ENCODE data around the gene PPP1R9A. TPM values are rescaled to one million over a fixed set of nuclear protein-coding genes. Genes with fewer than 3 reads are reported as not detected.

Gene PPP1R9A
- total RNA-seq, 1 experiment from 2014 or later: not detected

DNA sequence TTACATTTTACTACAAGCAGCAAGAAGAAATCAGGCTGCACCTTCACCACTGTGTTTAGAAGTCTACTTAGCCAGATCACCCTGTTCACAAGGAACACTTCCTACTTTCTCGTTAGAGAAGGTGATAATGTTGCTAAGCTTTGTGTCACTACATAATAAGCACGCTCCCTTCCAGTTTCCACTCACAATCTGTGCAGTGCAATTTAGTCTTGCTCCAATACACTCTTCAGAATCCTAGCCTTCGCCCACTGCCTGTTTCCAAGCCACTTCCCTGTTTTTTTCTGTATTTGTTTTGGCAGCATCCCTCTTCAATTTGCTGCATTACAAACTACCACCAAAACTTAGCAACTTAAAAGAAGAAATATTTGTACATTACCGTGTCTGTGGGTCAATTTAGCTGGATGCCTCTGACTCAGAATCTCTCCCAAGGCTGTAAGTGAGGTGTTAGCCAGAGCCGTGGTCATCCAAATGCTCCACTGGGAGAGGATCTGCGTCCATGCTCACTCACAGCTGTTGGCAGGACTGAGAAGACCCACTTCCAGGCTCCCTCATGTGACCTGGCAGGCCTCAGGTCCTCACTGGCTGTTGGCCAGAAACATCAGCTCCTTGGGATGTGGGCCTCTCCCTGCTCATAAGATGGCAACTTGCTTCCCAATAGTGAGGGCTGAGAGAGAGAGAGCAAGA, 306.6 kb downstream of the PPP1R9A start:
- H3K27ac ChIP-seq (ENCODE audit: low read length): no peak overlapping the region
- H3K4me2 ChIP-seq (ENCODE audit: low read depth, low read length, poor library complexity, severe bottlenecking): no peak overlapping the region
- H3K4me1 ChIP-seq (ENCODE audit: low read length): no peaks in the 10 kb centered on the region
- no peaks in the 10 kb centered on the region for H3K79me2 ChIP-seq (ENCODE audit: low read length)
- H3K36me3 ChIP-seq (ENCODE audit: insufficient read depth, low read length): no peaks in the 10 kb centered on the region
- no peaks in the 10 kb centered on the region for H3K9me2 ChIP-seq (replicated peaks; ENCODE audit: insufficient read depth, low read length)
- no peaks in the 10 kb centered on the region for H3K27me3 ChIP-seq (ENCODE audit: low read length)
- no peaks in the 10 kb centered on the region for H4K20me1 ChIP-seq (ENCODE audit: insufficient read depth, low read depth, low read length)
- H3K4me3 ChIP-seq (ENCODE audit: low read length): no peak overlapping the region
- no peak for DNase-seq
- H3K9me3 ChIP-seq (ENCODE audit: low read length): no peaks in the 10 kb centered on the region
- no peak overlapping the region for H3K9ac ChIP-seq (ENCODE audit: low read length)
- H2AFZ ChIP-seq (ENCODE audit: low read length): no peak overlapping the region

DNA sequence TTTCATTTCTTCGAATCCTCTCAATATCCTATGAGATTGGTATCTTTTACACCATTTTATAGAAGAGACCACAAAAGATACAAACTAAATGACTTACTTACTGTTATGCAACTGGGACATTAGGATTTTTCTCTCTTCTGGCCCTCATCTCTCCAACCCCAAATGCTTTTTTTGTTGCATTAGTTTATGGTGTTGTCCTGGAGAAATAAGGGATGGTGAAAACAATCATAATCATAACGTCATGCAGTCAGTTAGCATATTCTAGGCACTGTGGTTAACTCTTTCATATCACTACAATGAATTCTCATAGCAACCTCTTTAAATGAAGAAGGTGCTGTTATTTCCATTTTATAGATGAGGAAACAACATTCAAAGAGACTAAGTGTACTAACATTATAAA, 312.3 kb downstream of the PPP1R9A start:
- H3K9ac ChIP-seq (ENCODE audit: low read length): no peak overlapping the region
- DNase-seq: no peak
- H3K9me3 ChIP-seq (ENCODE audit: low read length): no peaks in the 10 kb centered on the region
- H3K4me2 ChIP-seq (ENCODE audit: low read depth, low read length, poor library complexity, severe bottlenecking): no peak overlapping the region
- H3K9me2 ChIP-seq (replicated peaks; ENCODE audit: insufficient read depth, low read length): no peaks in the 10 kb centered on the region
- H3K4me1 ChIP-seq (ENCODE audit: low read length): no peaks in the 10 kb centered on the region
- no peaks in the 10 kb centered on the region for H3K36me3 ChIP-seq (ENCODE audit: insufficient read depth, low read length)
- no peak overlapping the region for H3K4me3 ChIP-seq (ENCODE audit: low read length)
- no peaks in the 10 kb centered on the region for H3K79me2 ChIP-seq (ENCODE audit: low read length)
- no peak overlapping the region for H2AFZ ChIP-seq (ENCODE audit: low read length)
- no peaks in the 10 kb centered on the region for H3K27me3 ChIP-seq (ENCODE audit: low read length)
- no peak overlapping the region for H3K27ac ChIP-seq (ENCODE audit: low read length)
- H4K20me1 ChIP-seq (ENCODE audit: insufficient read depth, low read depth, low read length): no peaks in the 10 kb centered on the region

GRCh38 chr7:95220328-95220727, 312.9 kb downstream of the PPP1R9A start:
- Histone ChIP-seq H3K4me2 (ENCODE audit: low read depth, low read length, poor library complexity, severe bottlenecking) (no peak overlapping the region), H4K20me1 (ENCODE audit: insufficient read depth, low read depth, low read length) (no peaks in the 10 kb centered on the region), H2AFZ (ENCODE audit: low read length) (no peak overlapping the region), H3K79me2 (ENCODE audit: low read length) (no peaks in the 10 kb centered on the region), H3K9me3 (ENCODE audit: low read length) (no peaks in the 10 kb centered on the region), H3K9me2 (replicated peaks; ENCODE audit: insufficient read depth, low read length) (no peaks in the 10 kb centered on the region), H3K4me1 (ENCODE audit: low read length) (no peaks in the 10 kb centered on the region), H3K4me3 (ENCODE audit: low read length) (no peak overlapping the region), H3K36me3 (ENCODE audit: insufficient read depth, low read length) (no peaks in the 10 kb centered on the region), H3K27me3 (ENCODE audit: low read length) (no peaks in the 10 kb centered on the region), H3K9ac (ENCODE audit: low read length) (no peak overlapping the region), H3K27ac (ENCODE audit: low read length) (no peak overlapping the region)
- no peak for DNase-seq

DNA sequence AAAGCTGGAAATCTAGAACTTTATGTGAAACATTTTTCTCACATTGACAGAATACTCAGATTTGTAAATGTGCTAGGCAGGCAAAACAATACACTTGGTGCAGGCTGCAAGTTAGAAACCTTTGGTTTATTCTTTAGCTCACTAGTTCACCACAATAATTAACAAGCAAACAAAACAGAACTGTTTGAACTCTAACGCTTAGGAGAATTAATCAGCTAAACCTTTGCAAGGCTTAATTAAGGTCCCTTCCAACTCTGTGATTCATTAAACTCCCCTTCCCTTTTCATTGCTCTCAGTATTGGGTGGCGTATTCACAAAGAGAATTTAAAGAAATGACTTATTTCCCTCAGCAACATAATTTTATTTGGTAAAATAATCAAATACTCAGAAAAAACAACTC, 317.9 kb downstream of the PPP1R9A start:
- Histone ChIP-seq H3K27me3 (ENCODE audit: low read length) (no peaks in the 10 kb centered on the region), H3K9ac (ENCODE audit: low read length) (no peak overlapping the region), H3K9me3 (ENCODE audit: low read length) (no peaks in the 10 kb centered on the region), H4K20me1 (ENCODE audit: insufficient read depth, low read depth, low read length) (no peaks in the 10 kb centered on the region), H3K9me2 (replicated peaks; ENCODE audit: insufficient read depth, low read length) (no peaks in the 10 kb centered on the region), H3K79me2 (ENCODE audit: low read length) (no peaks in the 10 kb centered on the region), H3K27ac (ENCODE audit: low read length) (no peak overlapping the region), H2AFZ (ENCODE audit: low read length) (no peak overlapping the region), H3K4me1 (ENCODE audit: low read length) (no peaks in the 10 kb centered on the region), H3K36me3 (ENCODE audit: insufficient read depth, low read length) (no peaks in the 10 kb centered on the region), H3K4me3 (ENCODE audit: low read length) (no peak overlapping the region), H3K4me2 (ENCODE audit: low read depth, low read length, poor library complexity, severe bottlenecking) (no peak overlapping the region)
- no peak for DNase-seq

DNA sequence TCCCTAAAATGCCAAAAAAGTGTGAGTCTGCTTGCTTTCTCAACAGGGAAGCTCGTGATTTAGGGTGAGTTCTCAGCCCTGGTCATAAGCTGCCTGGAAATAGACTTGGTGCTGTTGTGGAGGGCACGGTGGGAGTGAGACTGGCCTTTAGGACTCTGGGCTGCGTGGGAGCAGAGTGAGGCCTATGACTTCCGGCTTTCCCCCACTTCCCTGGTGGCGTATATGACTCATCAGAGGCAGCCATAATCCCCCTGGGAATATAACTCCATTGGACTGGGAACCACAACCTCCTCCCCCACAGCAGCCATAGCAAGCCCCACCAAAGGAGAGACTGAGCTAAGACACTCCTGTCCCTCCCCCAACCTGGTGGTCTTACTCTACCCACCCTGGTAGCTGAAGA, 321.9 kb downstream of the PPP1R9A start:
- no peaks in the 10 kb centered on the region for H3K9me3 ChIP-seq (ENCODE audit: low read length)
- no peak overlapping the region for H3K9ac ChIP-seq (ENCODE audit: low read length)
- no peaks in the 10 kb centered on the region for H4K20me1 ChIP-seq (ENCODE audit: insufficient read depth, low read depth, low read length)
- H3K27ac ChIP-seq (ENCODE audit: low read length): no peak overlapping the region
- no peaks in the 10 kb centered on the region for H3K79me2 ChIP-seq (ENCODE audit: low read length)
- no peak overlapping the region for H3K4me3 ChIP-seq (ENCODE audit: low read length)
- DNase-seq: no peak
- H3K9me2 ChIP-seq (replicated peaks; ENCODE audit: insufficient read depth, low read length): no peaks in the 10 kb centered on the region
- H2AFZ ChIP-seq (ENCODE audit: low read length): no peak overlapping the region
- H3K36me3 ChIP-seq (ENCODE audit: insufficient read depth, low read length): no peaks in the 10 kb centered on the region
- no peaks in the 10 kb centered on the region for H3K27me3 ChIP-seq (ENCODE audit: low read length)
- no peak overlapping the region for H3K4me2 ChIP-seq (ENCODE audit: low read depth, low read length, poor library complexity, severe bottlenecking)
- H3K4me1 ChIP-seq (ENCODE audit: low read length): no peaks in the 10 kb centered on the region

DNA sequence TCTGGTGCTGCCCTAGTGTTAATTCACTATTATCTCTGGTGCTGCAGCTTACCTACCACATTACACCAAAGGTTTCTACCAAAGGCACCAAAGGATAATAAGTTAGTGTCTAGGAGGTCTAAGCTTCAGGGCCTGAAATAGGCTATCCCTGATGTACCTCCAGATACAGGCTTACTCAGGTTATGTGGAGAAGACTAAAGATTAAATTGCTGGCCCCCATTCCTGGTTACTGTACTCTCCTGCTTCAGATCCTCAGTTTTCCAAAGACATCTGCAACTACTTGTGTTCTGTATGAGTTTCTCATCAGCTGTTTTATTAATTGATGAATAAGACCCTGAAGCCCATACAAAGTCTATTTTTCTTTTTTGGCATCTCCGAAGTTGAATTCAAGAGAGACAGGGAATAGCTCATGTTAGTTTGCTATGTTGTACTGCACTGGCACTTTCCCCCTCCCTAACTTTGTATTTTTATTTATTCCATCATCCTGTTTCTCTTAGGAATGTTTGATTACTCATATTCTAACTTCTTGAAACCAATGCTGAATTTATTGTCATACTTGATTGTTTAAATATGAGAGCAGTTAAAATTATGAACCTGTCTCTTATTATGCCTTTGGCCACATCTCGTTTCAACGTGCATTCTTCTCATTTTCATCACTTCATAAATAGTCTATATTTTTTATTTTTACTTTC, 331.0 kb downstream of the PPP1R9A start:
- no peaks in the 10 kb centered on the region for H3K9me3 ChIP-seq (ENCODE audit: low read length)
- no peaks in the 10 kb centered on the region for H3K9me2 ChIP-seq (replicated peaks; ENCODE audit: insufficient read depth, low read length)
- H3K9ac ChIP-seq (ENCODE audit: low read length): no peak overlapping the region
- H3K36me3 ChIP-seq (ENCODE audit: insufficient read depth, low read length): no peaks in the 10 kb centered on the region
- no peak overlapping the region for H2AFZ ChIP-seq (ENCODE audit: low read length)
- no peak overlapping the region for H3K4me3 ChIP-seq (ENCODE audit: low read length)
- DNase-seq: no peak
- no peak overlapping the region for H3K27ac ChIP-seq (ENCODE audit: low read length)
- H3K79me2 ChIP-seq (ENCODE audit: low read length): no peaks in the 10 kb centered on the region
- no peaks in the 10 kb centered on the region for H4K20me1 ChIP-seq (ENCODE audit: insufficient read depth, low read depth, low read length)
- H3K27me3 ChIP-seq (ENCODE audit: low read length): 0 out of 2 replicates have a peak, but pooled peaks cover 3% of the 10 kb centered on the region
- no peak overlapping the region for H3K4me2 ChIP-seq (ENCODE audit: low read depth, low read length, poor library complexity, severe bottlenecking)
- H3K4me1 ChIP-seq (ENCODE audit: low read length): no peaks in the 10 kb centered on the region

DNA sequence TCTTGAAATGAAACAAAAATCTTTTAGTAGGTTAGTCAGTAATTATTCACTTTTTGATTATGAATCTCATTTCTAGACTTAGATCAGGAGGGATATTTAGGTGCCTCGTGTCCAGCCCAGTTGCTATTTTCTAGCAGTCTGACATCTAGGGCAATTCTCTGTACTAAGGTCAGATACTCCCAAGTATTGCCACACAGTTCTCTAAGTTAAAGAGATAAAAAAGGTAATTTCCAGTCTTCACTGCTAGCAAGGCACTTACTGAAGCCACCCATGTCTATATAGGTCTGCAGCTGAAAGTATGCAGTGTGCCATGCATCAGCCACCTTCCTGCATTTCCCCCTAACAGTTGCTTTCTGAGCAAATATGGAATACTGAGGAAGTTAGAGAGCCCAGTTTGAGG, 333.5 kb downstream of the PPP1R9A start:
- no peak overlapping the region for H3K4me3 ChIP-seq (ENCODE audit: low read length)
- no peaks in the 10 kb centered on the region for H4K20me1 ChIP-seq (ENCODE audit: insufficient read depth, low read depth, low read length)
- H3K79me2 ChIP-seq (ENCODE audit: low read length): no peaks in the 10 kb centered on the region
- no peak for DNase-seq
- H3K27me3 ChIP-seq (ENCODE audit: low read length): 0 out of 2 replicates have a peak, but pooled peaks cover 3% of the 10 kb centered on the region
- no peaks in the 10 kb centered on the region for H3K36me3 ChIP-seq (ENCODE audit: insufficient read depth, low read length)
- no peaks in the 10 kb centered on the region for H3K9me3 ChIP-seq (ENCODE audit: low read length)
- H3K4me2 ChIP-seq (ENCODE audit: low read depth, low read length, poor library complexity, severe bottlenecking): no peak overlapping the region
- no peak overlapping the region for H2AFZ ChIP-seq (ENCODE audit: low read length)
- H3K27ac ChIP-seq (ENCODE audit: low read length): no peak overlapping the region
- no peaks in the 10 kb centered on the region for H3K4me1 ChIP-seq (ENCODE audit: low read length)
- H3K9me2 ChIP-seq (replicated peaks; ENCODE audit: insufficient read depth, low read length): no peaks in the 10 kb centered on the region
- H3K9ac ChIP-seq (ENCODE audit: low read length): no peak overlapping the region

DNA sequence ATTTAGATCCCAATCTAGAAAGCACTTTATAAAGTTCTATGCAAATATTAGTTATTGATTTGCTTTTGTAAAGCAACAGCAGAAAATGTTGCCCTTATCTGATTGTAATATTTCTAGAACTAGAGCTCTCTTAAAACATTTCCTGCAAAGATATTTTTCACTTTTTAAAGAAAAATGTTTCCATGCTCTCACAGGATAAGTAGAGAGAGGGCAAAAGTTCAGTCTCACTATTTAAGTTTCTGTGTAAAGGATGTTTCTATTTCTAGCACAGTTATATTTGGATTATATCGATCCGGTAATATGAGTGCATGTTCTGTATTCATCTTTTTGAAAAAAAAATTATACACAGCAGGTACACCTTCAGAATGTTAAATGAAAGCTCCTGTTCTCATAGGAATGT, 334.9 kb downstream of the PPP1R9A start:
- no peak for DNase-seq
- 0 out of 2 replicates have a peak, but pooled peaks cover 3% of the 10 kb centered on the region for H3K27me3 ChIP-seq (ENCODE audit: low read length)
- H3K9me2 ChIP-seq (replicated peaks; ENCODE audit: insufficient read depth, low read length): no peaks in the 10 kb centered on the region
- H3K36me3 ChIP-seq (ENCODE audit: insufficient read depth, low read length): no peaks in the 10 kb centered on the region
- no peak overlapping the region for H3K9ac ChIP-seq (ENCODE audit: low read length)
- H3K4me2 ChIP-seq (ENCODE audit: low read depth, low read length, poor library complexity, severe bottlenecking): no peak overlapping the region
- no peaks in the 10 kb centered on the region for H3K79me2 ChIP-seq (ENCODE audit: low read length)
- no peak overlapping the region for H3K27ac ChIP-seq (ENCODE audit: low read length)
- no peaks in the 10 kb centered on the region for H3K9me3 ChIP-seq (ENCODE audit: low read length)
- no peak overlapping the region for H2AFZ ChIP-seq (ENCODE audit: low read length)
- H3K4me1 ChIP-seq (ENCODE audit: low read length): no peaks in the 10 kb centered on the region
- H4K20me1 ChIP-seq (ENCODE audit: insufficient read depth, low read depth, low read length): no peaks in the 10 kb centered on the region
- no peak overlapping the region for H3K4me3 ChIP-seq (ENCODE audit: low read length)
